Measurements from ENCODE around the gene TSPAN31. TPM values are rescaled to one million over a fixed set of nuclear protein-coding genes. Genes with fewer than 3 reads are reported as not detected.

TSPAN31 gene
- total and polyA plus RNA-seq, 2 of the 8 experiments (the other 6 are each of a cell fraction or from before 2014, with no cell fraction given), result 15.8 to 31.4 TPM

GRCh38 chr12:57695770-57696432 is 48.9 kb upstream of the TSPAN31 start:
- Histone ChIP-seq H3K9me3 (ENCODE audit: insufficient read depth in 2 of 2, low read depth in 1 of 2, low read length in 1 of 2) (no peaks in the 10 kb centered on the region), H2AFZ (ENCODE audit: low read length) (no peak overlapping the region), H3K4me1 (replicated peaks in 1 of 4; ENCODE audit: control insufficient read depth in 3 of 4, insufficient read depth in 4 of 4, low read length in 3 of 4) (peaks cover 0 to 5% (median 1%) of the 10 kb centered on the region in 4 experiments; a peak in 1 of 7 replicates), H4K8ac (ENCODE audit: extremely low read depth, insufficient read depth, low read length) (no peak overlapping the region), H3K23ac (ENCODE audit: insufficient read length) (no peak overlapping the region), H3K27ac (ENCODE audit: low read depth, low read length) (no peak overlapping the region), H2BK120ac (replicated peaks; ENCODE audit: low read depth, low read length) (no peak overlapping the region), H3K4me2 (ENCODE audit: insufficient read depth in 1 of 2, low read depth in 2 of 2, low read length in 2 of 2) (no peak overlapping the region), H4K5ac (ENCODE audit: insufficient read length, low read depth, low read length) (no peak overlapping the region), H2BK12ac (ENCODE audit: low read depth, low read length) (no peak overlapping the region), H2AK5ac (ENCODE audit: low read depth, low read length) (no peak overlapping the region), H3K79me1 (ENCODE audit: low read depth, low read length) (no peaks in the 10 kb centered on the region), H3K79me2 (ENCODE audit: control insufficient read depth in 1 of 2, insufficient read depth in 2 of 2, low read length in 2 of 2) (no peaks in the 10 kb centered on the region), H3K14ac (ENCODE audit: insufficient read length) (no peak overlapping the region), H2BK20ac (ENCODE audit: low read length) (no peak overlapping the region), H3K36me3 (ENCODE audit: control insufficient read depth in 2 of 4, insufficient read depth in 4 of 4, low read length in 3 of 4) (peaks cover 0 to 4% (median 2%) of the 10 kb centered on the region in 4 experiments; a peak in 4 of 8 replicates), H4K20me1 (replicated peaks in 1 of 2; ENCODE audit: control insufficient read depth in 1 of 2, insufficient read depth in 2 of 2, low read length in 2 of 2) (no peaks in the 10 kb centered on the region), H4K91ac (replicated peaks; ENCODE audit: insufficient read length, low read length) (no peak overlapping the region), H3K23me2 (ENCODE audit: low read depth, low read length) (peaks cover 6% of the 10 kb centered on the region; the same call in 1 of the 2 replicates), H2BK5ac (ENCODE audit: low read depth, low read length) (no peak overlapping the region), H3K4ac (replicated peaks; ENCODE audit: insufficient read length, low read depth, low read length) (no peak overlapping the region), H3K18ac (ENCODE audit: extremely low read depth, low read length) (no peak overlapping the region), H2BK15ac (ENCODE audit: low read length) (no peak overlapping the region), H3K9ac (replicated peaks in 1 of 4; ENCODE audit: extremely low read depth in 1 of 4, low read depth in 3 of 4, low read length in 3 of 4) (no peak overlapping the region), H3K27me3 (replicated peaks in 1 of 4; ENCODE audit: control insufficient read depth in 3 of 4, extremely low read depth in 1 of 4, insufficient read depth in 3 of 4, low read length in 3 of 4) (no peaks in the 10 kb centered on the region), H3K4me3 (ENCODE audit: extremely low read depth in 1 of 4, insufficient read depth in 2 of 4, low read depth in 3 of 4, low read length in 4 of 4) (no peak overlapping the region), H3K56ac (replicated peaks; ENCODE audit: insufficient read length, low read depth, low read length) (no peak overlapping the region)
- POLR2A ChIA-PET (ENCODE audit: partially characterized antibody), result no interaction called here
- WGBS, 2 experiments (ENCODE audit: extremely low coverage in 1 of 2, insufficient coverage in 1 of 2, insufficient read length in 1 of 2, insufficient replicate concordance in 2 of 2, low coverage in 1 of 2, low lambda C conversion rate in 2 of 2, missing lambda C conversion rate in 1 of 2), result 88% methylated on average over 11 of the region's 11 CpGs; no CpG with 5 or more reads in 1 of the 2 experiments
- DNase-seq (ENCODE audit: low read depth in 1 of 2, low spot score in 2 of 2) (no peak), FAIRE-seq (no peak)
- no peak for TF ChIP-seq HDAC6 (IDR thresholded peaks at IDR 0.05; ENCODE audit: low read depth, low read length)
- TF ChIP-seq POLR2A (IDR thresholded peaks at IDR 0.05; ENCODE audit: control extremely low read depth in 1 of 2, low read depth in 2 of 2, low read length in 2 of 2), result no peak
- TF ChIP-seq CHD1 (IDR thresholded peaks at IDR 0.05; ENCODE audit: low read depth, low read length), result no peak
- TF ChIP-seq USF2 (IDR thresholded peaks at IDR 0.05; ENCODE audit: low read length), result no peak
- no peak for TF ChIP-seq TEAD4 (IDR thresholded peaks at IDR 0.05; ENCODE audit: low read depth, low read length)
- no peak for TF ChIP-seq GTF2F1 (IDR thresholded peaks at IDR 0.05; ENCODE audit: borderline replicate concordance, low read depth, low read length)
- TF ChIP-seq EP300 (IDR thresholded peaks at IDR 0.05; ENCODE audit: borderline replicate concordance in 1 of 2, low read depth in 2 of 2, low read length in 2 of 2), result no peak
- TF ChIP-seq E2F6 (IDR thresholded peaks at IDR 0.05), result no peak
- CTCF ChIA-PET (ENCODE audit: partially characterized antibody), result no interaction called here

All from H1 (cell line).